LHCN-M2 (cell line): ENCODE data around the gene GCN1. TPM values are rescaled to one million over a fixed set of nuclear protein-coding genes. Genes with fewer than 3 reads are reported as not detected.
"Not testable (repeated sequence)": the region's sequence is repeated elsewhere in the genome, so short reads cannot be mapped to it uniquely, and the experiment has no call there.

Source experiments
- DNase-seq: peaks from one replicate; pipeline ENCODE4 v3.0.0-alpha.2; 2012; ENCODE audit warnings: low read depth
- polyA plus RNA-seq: library from polyadenylated mRNA; unstranded; fragments of >200 nt; gene quantifications from one replicate; pipeline ENCODE4 v1.2.1, GENCODE V29; 2012; ENCODE audit warnings: missing spikeins
- total RNA-seq: library from RNA; depleted of rRNA; stranded (reverse); fragments of >200 nt; gene quantifications from 2 replicates; pipeline ENCODE4 v1.2.3, GENCODE V29; 2014; rRNA removed

Gene GCN1, protein sequence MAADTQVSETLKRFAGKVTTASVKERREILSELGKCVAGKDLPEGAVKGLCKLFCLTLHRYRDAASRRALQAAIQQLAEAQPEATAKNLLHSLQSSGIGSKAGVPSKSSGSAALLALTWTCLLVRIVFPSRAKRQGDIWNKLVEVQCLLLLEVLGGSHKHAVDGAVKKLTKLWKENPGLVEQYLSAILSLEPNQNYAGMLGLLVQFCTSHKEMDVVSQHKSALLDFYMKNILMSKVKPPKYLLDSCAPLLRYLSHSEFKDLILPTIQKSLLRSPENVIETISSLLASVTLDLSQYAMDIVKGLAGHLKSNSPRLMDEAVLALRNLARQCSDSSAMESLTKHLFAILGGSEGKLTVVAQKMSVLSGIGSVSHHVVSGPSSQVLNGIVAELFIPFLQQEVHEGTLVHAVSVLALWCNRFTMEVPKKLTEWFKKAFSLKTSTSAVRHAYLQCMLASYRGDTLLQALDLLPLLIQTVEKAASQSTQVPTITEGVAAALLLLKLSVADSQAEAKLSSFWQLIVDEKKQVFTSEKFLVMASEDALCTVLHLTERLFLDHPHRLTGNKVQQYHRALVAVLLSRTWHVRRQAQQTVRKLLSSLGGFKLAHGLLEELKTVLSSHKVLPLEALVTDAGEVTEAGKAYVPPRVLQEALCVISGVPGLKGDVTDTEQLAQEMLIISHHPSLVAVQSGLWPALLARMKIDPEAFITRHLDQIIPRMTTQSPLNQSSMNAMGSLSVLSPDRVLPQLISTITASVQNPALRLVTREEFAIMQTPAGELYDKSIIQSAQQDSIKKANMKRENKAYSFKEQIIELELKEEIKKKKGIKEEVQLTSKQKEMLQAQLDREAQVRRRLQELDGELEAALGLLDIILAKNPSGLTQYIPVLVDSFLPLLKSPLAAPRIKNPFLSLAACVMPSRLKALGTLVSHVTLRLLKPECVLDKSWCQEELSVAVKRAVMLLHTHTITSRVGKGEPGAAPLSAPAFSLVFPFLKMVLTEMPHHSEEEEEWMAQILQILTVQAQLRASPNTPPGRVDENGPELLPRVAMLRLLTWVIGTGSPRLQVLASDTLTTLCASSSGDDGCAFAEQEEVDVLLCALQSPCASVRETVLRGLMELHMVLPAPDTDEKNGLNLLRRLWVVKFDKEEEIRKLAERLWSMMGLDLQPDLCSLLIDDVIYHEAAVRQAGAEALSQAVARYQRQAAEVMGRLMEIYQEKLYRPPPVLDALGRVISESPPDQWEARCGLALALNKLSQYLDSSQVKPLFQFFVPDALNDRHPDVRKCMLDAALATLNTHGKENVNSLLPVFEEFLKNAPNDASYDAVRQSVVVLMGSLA (N-terminal part only)
- 66.6 and 71.0 TPM in 2 replicates for total RNA-seq
- 36.0 TPM for polyA plus RNA-seq

DNA sequence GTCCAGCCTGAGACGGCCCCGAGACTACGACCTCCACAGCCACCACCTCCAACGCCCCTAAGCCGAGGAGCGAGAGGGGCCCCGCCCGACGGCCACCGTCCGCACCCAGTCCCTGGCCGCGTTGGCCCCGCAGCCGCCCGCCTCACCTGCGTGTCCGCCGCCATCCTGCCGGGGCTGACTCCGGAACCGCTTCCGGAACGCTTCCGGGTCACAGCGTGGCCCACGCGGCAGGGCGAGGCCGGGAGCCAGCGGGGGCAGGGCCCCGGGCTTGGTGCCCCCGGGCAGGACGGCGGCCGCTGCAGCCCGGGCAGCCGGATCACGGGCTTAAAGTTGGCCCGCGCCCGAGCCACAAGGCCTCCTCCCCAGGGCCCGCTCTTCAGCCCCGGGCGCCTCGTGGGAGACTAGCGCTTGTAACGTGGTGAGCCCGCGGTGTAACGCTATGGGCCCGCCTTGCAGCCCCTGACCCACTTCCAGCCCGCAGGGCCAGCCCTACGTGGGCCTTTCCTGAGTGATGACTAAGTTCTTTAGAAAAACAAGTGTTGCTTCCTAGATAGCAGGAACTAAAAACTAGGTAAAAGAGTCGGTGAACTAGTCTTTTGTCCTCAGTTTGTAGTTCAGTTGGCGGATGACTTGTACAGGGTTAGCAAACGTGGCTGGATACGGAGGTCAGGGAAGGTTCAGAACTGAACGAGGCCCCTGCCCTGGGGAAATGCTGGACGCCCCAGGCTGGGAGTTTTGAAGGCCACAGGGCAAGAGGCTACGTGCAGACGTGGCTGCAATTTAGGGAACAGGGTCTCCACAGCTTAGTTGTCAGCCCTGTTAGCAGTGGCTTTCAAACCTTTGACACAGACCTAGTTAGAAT, at the start of gene GCN1:
Gene GCN1, minus strand, starts transcription at position 182 of the 862 bp plus-strand sequence. Its CDS starts 18 bp downstream, at position 164.
- peak; percentile 75 for DNase-seq

DNA sequence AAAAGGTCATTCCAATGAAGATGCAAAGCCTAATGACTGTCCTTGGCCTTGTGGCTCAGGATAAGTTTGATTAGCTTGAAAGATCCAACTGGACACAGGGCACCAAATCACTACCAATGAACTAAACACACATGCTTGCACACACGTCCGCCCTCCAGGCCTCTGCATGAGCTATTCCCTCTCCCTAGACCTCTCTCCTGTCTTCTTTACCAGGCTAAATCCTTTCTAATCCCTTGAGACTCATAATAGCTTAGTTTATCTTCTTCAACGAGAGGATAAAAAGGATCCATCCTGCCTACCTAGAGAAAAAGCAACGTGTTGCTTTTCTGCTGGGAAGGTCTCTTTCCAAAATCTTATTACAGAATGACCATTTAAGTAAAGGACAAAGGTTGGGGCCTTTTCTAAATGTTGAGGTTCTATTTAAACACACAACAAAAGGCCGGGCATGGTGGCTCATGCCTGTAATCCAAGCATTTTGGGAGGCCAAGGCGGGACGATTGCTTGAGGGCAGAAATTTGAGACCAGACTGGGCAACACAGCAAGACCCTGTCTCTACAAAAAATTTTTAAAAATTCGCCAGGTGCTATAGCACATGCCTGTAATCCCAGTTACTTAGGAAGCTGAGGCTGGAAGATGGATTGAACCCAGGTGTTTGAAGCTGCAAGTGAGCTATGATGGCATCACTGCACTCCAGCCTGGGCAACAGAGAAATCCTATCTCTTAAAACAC, 48.6 kb upstream of the GCN1 start:
- DNase-seq, result no peak

DNA sequence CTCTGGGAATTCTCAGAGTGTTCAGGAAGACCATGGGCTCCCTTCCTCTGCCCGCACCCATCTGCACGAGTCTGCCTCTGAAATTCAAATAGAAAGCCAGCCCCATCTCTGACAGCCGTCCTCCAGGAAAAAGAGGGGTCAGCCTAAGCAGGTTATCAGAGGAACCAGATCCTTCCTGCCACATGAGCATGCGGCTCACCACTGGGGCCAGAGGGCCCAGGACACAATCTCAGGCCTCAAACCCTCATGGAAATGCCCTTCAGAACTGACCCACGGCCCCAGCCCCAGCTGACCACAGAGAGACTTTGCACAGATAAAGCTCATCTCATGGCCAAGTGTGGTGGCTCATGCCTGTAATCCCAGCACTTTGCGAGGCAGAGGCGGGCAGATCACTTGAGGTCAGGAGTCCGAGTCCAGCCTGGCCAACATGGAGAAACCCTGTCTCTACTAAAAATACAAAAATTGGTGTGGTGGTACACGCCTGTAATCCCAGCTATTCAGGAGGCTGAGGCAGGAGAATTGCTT, 47.8 kb upstream of the GCN1 start:
- DNase-seq, result no peak

DNA sequence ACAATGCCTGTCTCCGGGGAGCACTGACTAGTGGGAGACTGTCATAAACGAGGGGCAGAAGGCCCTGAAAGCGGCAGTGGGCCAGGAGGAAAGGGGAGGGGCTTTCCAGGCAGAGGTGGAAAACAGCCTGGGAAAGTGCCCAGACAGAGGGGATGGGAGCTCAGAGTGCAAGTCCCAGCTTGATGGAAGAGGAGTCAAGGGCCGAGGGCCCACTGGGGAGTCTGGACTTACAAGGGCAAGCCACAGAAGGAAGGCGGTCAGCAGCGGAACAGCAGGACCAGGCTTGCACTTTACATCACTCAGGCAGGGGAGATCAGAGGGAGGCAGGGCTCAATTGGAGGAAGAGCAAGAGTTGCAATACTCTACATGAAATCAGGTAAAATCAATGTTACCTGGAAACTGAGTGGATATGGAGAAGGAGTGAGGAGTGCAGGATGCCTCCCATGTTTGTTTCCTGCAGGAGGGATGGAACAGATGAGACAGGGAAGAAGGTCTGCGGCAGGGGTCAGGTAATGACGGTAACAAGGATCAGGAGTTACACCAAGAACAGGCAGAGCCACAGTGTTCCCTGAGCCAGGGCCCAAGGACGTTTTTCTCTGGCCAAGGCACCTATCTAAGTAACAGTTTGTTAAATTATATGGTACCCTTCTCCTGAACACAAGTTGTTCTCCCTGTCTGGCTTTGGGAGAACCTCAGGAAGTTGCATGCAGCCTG, 47.2 kb upstream of the GCN1 start:
- DNase-seq, result no peak

DNA sequence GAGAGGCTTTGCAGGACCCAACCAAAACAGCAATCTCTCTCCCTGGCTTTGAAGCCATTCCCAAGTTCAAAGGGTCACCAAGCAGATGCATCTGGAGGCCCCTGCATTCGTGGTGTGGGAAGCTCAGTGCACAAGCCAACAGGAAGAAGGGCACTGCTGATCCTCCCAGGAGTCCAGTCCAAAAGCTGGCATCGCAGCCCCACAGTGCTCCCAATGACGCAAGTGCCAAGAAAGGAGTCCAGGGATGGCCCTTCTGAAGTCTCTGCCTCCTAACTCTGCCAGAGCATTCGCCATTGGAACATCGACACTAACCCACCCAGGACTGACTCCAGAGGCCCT, 45.9 kb upstream of the GCN1 start:
- DNase-seq, result peak; percentile 32

DNA sequence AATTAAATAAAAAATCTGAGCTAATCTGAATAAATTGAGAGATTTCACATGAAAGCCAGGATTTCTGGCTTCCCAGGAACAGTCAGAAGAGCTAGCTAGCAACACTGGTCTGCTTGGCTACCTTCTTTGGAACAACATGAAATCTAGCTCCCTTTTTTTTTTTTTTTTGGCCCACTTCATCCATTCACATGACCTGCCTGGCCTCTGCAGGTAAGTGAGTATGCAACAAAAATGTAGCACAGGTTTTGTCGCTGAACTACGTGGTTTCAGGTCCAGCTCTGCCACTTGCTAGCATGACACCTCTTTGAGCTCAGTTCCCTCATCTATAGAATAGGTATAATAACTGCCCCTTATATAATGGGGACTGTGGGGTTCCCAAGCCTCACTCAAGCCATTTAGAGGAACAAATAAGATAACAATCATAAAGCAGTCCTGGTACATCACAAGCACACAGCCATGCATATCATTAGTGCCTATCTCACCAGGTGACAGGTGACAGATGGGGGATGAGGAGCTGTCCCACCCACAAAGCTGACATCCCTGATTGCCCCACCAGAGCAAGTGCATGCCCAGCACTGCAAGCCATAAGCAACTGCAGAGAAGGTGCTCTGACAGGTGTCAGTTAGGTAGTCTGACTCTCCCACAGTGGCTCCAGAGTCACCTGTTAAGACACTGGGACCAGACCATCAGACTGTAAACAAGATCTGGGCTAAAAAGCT, 45.4 kb upstream of the GCN1 start:
- no peak for DNase-seq

DNA sequence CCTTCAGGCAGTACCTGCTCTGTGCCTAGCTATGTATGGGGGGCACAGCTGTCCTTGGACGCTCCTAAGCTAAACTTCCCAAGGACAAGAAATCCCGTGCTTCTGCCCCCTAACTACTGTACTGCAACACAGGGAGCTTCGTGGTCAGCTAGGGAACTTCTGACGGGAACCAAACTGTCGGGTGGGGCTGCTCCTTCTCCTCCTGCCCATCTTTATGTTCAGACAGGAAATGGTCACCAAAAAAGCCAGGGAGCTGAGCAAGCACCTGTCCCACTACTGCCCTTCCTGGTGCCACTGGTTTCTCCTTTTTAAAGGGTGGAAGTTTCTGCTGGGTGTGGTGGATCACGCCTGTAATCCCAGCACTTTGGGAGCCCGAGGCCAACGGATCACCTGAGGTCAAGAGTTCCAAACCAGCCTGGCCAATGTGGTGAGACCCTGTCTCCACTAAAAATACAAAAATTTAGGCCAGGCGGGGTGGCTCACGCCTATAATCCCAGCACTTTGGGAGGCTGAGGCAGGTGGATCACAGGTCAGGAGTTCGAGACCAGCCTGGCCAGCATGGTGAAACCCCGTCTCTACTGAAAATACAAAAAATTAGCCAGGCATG, 44.4 kb upstream of the GCN1 start:
- DNase-seq, result no peak

DNA sequence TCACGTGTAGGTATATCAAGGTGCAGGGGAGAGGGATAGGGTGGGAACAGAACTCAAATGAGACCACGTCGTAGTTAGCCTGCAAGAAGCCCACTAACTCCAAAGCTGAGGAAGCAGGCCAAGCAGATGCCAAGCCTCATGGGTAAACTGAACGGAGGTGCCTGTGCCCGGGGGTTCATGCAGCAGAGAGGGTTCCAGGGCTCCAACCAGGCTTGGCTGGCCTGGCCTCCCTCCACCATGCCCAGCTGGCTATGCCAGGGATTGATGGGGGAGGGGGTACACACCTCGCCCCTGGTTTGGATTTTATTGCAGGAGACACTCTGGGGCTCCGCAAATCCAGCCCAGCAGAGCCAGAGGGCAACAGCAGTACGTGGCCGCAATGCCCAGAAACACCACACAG, 43.7 kb upstream of the GCN1 start:
- no peak for DNase-seq

DNA sequence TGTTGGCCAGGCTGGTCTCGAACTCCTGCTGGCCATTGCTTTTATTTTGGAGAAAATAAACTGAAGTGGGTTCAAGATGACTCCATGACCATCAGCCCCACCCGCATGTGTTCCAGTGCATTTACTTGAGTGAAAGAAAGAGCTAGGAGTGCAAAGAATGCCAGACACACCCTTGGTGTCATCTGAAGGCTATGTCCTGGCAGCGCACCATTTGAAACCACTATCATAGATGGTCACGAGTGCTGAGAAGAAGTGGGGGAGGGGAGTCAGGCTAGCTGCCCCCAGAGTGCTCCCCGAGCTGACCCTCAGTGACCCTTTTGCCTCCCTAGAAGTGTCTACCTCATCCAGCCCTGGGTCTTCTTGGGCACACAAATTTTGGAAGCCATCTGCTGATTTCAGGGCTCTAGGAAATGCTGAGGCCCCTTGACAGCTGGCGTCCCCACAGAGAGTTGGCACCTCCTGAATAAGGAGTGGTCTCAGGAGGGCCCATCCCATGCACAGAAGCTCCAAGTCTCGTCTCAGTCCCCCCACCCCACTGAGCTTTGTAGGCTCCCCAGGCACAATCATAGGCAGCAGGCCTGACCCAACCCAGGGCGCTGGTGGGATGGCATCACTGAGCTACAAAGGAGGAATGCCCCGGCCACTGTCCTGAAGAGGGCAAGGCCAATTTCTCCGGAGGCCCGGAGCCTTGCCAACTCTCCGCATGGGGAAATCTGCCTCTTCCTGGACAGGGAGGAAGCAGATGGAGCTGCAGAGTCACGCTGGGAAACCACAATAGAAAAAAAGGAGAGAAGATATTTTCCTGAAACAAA, 43.1 kb upstream of the GCN1 start:
- DNase-seq, result peak; percentile 95

DNA sequence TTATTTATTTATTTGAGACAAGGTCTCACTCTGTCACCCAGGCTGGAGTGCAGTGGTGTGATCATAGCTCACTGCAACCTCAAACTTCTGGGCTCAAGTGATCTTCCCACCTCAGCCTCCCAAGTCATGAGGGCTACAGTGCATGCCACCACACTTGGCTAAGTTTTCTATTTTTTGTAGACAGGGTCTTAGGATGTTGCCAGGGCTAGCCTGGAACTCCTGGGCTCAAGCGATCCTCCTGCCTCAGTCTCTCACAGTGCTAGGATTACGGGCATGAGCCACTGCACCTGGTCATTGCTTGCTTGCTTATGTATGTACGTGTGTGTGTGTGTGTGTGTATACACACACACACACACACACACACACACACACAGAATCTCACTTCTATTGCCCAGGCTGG, 42.3 kb upstream of the GCN1 start:
- DNase-seq, result not testable (repeated sequence)

DNA sequence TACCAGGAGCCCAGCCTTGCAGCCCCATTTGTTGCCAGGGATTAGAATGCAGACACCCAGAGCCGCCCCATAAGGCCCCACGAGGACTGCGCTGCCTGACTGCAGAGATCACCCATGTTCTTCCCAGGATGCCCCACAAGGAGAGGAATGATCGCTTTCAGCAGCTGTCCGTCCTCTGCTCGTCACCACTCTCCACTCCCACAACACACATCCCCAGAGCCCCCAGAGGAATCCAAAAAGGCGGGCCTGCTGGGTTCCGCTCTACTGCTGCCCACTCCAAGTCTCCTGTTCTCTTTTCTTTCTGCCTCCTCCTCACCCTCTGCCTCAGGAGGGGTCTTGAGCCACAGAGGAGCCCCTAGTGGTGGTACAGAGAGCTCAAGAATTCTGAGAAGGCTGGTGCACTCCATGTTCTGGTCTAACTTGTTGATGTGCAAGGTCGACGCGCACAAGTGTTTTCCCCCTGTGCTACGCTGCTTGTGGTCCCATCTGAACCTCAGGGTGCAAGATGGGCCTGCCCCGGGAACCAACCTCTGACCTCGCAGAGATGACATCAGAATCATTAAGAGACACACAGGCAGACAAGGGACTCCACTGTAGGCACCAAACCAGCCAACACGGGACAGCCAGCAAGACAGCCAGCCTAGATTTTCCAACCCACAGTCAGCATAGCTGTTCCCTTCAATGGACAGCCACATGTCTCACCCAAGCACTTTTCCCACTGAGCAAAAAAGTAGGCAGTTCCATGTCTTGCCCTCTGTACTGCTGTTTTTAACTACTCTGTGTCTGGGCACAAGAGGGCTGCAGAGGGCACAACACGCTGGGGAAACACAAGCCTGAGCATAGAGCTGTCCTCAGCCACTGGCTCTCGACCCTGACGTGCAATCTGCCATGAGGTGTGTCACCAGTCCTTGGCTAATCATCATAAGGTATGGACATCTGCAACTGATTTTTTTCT, 41.1 kb upstream of the GCN1 start:
- DNase-seq, result peak; percentile 93

DNA sequence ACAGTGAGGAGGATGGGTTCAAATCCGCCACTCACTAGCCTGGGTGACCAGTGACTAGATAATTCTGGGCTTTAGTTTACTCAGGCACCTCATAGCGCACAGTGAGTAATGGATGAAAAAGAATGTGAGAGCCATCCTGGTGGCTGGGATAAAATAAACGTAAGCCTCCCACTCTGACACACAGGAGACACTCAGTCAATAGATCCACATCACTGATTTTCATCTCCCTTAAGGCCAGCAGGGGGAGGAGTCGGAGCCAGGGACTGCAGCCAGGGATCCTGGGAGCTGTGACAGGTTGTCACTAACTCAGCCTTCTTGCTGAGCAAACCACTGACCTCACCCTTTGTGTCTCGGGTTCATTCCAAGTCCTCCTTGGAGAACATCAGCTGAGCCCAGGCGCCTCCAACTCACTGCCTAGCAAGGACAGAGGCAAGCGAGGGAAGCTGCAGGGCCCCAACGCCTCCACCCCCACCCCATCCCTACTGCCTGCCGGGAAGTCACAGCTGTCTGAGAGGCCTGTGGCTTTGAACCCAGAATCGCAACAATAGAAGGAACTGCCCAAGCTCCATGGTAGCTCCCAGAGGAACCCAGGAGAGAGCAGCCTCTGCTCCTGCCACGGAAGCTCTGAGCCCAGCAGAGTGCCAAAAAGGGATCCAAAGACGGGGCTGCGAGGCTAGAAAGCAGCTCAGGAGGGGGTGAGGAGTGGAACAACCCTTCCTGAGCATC, 40.3 kb upstream of the GCN1 start:
- DNase-seq, result peak; percentile 99

DNA sequence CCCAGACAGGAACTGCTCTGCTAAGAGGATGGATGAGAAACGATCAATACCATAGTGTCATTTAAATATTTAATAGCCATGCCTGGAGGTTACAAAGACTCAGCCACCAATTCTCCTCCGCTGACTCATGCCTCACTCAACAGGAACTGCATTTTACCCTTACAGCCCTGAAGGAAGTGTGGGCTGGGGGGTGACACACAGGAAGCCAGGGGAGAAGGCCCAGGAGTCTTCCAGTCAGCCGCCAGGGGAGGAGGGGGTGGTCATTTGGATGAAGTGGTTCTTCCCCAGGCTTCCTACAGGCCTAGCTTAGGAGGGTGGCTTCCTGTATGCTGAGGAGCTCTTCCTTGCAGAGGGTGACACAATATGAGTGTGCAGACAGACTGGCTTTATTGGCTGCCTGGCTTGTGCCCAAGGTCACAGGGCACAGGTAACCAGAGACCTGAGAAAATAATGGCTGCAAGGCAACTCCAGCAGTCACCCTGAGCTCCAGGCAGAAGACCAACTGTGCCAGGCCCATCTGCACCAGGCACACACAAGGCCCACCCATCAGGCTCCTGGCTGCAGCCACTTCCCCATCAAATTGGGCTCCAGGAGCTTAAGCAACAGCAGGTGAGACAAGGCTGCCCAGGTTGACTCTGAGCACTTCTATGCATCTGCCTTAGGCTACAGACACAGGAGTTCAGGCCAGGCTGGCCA, 36.9 kb upstream of the GCN1 start:
- peak; percentile 98 for DNase-seq

DNA sequence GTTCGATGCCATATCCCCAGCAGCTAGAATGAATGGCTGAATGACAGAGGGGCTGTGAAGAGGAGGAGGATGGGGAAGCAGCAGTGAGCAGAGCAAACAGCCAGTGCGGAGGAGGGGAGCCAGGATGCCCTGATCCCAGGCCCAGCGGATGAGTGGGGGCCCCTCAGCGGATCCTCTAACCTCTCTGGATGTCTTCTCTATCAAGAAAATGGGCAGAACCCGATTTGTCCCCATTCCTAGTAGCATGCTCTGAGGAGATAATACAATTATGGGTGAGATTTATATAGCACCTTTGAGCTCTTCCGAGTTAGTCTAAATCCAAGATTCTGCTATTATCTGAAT, 36.4 kb upstream of the GCN1 start:
- no peak for DNase-seq
